Measurements from ENCODE around the gene WEE2. TPM values are rescaled to one million over a fixed set of nuclear protein-coding genes. Genes with fewer than 3 reads are reported as not detected.
"Not testable (repeated sequence)": the region's sequence is repeated elsewhere in the genome, so short reads cannot be mapped to it uniquely, and the experiment has no call there.

WEE2 gene
- total RNA-seq, 1 donor from 2014 or later, result not detected

DNA sequence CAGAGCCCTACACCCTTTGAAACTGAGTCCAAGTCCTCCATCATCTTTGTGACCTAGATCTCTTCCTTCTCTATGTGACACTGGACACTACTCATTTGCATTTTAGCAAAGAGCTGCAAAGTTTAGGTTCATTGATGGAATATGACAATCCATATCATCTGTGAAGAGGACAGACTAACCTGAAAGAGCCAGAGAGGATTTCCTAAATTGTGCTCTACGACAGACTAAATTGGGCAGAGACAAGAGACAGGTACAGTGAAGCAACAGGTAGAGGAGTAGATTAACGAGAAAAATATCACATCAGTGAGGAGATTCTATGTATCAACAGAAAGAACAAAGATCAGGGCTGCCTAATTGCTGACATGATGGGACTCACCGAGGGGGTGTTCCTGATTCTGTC lies 55.6 kb downstream of the WEE2 start, which contains the start of gene TAS2R3:
TSS of gene TAS2R3 (plus strand) at position 301 of the 400 bp plus-strand sequence. CDS start at position 363, 62 bp downstream.
- Mint-ChIP-seq H3K36me3 (peaks cover 40% of the 10 kb centered on the region), H3K9me3 (no peaks in the 10 kb centered on the region), H3K4me3 (no peak within 1 kb of the TSS), H3K27ac (no peak within 1 kb of the TSS), H3K27me3 (no peaks in the 10 kb centered on the region), H3K4me1 (ENCODE audit: unreplicated experiment) (no peaks in the 10 kb centered on the region)
- TF ChIP-seq, protein P1, sequence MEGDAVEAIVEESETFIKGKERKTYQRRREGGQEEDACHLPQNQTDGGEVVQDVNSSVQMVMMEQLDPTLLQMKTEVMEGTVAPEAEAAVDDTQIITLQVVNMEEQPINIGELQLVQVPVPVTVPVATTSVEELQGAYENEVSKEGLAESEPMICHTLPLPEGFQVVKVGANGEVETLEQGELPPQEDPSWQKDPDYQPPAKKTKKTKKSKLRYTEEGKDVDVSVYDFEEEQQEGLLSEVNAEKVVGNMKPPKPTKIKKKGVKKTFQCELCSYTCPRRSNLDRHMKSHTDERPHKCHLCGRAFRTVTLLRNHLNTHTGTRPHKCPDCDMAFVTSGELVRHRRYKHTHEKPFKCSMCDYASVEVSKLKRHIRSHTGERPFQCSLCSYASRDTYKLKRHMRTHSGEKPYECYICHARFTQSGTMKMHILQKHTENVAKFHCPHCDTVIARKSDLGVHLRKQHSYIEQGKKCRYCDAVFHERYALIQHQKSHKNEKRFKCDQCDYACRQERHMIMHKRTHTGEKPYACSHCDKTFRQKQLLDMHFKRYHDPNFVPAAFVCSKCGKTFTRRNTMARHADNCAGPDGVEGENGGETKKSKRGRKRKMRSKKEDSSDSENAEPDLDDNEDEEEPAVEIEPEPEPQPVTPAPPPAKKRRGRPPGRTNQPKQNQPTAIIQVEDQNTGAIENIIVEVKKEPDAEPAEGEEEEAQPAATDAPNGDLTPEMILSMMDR (conservative IDR thresholded peaks at IDR 0.05), result no peak
- DNase-seq (ENCODE audit: extremely low spot score, unreplicated experiment), result no peak

GRCh38 chr7:141770083-141770583 lies 62.0 kb downstream of the WEE2 start:
- not testable (repeated sequence) for DNase-seq (ENCODE audit: extremely low spot score, unreplicated experiment)

DNA sequence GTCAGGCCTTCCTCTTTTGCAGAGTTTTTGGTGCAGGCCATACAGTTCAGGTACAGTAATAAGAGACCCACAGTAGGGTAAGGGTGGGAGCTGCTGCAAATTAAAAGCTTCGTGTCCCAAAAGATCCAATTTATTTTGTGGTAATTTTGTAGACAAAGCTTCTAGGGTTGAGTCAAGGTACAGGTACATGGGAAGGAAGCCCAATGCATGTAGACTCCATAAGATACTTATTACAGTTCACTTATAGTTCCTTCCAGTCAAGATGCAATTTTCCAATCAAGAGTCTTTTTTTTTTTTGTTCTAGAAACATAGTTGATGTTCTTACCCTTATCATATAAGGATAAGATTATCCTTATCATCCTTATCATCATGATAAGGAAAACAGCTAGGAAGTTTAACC lies 68.2 kb downstream of the WEE2 start, which contains the start of gene TAS2R4:
TSS of gene TAS2R4 (plus strand) at position 301 of the 400 bp plus-strand sequence. CDS start 1,815 bp downstream, outside the sequence.
- Mint-ChIP-seq H3K4me1 (ENCODE audit: unreplicated experiment) (no peaks in the 10 kb centered on the region), H3K4me3 (no peak within 1 kb of the TSS), H3K27ac (no peak within 1 kb of the TSS), H3K27me3 (no peaks in the 10 kb centered on the region), H3K36me3 (peaks cover 32% of the 10 kb centered on the region), H3K9me3 (no peaks in the 10 kb centered on the region)
- TF ChIP-seq, protein P1 (conservative IDR thresholded peaks at IDR 0.05), result no peak
- no peak for DNase-seq (ENCODE audit: extremely low spot score, unreplicated experiment)

More at GRCh38 chr7:141770083-141770583, 62.0 kb downstream of the WEE2 start:
- H3K27ac Mint-ChIP-seq; H3K4me1 Mint-ChIP-seq (ENCODE audit: unreplicated experiment); H3K27me3 Mint-ChIP-seq; H3K9me3 Mint-ChIP-seq; H3K4me3 Mint-ChIP-seq: not testable (repeated sequence)
- H3K36me3 Mint-ChIP-seq, result peaks cover 28% of the 10 kb centered on the region

Other genes starting within 250 kb of the WEE2 start
- gene AGK, start 156.9 kb upstream of the WEE2 start, total RNA-seq (ENCODE audit: low replicate concordance), result 28.7 and 31.9 TPM in 2 replicates
- gene DENND11, start 6.2 kb upstream of the WEE2 start, total RNA-seq (ENCODE audit: low replicate concordance), result 17.3 and 19.8 TPM in 2 replicates
- 107 and 116 TPM in 2 replicates for gene SSBP1, start 30.0 kb downstream of the WEE2 start, total RNA-seq (ENCODE audit: low replicate concordance)
- gene TAS2R3, start 55.7 kb downstream of the WEE2 start, total RNA-seq (ENCODE audit: low replicate concordance), result 1.2 and 3.2 TPM in 2 replicates
- 1.00 and 2.2 TPM in 2 replicates for gene TAS2R4, start 68.3 kb downstream of the WEE2 start, total RNA-seq (ENCODE audit: low replicate concordance)
- gene TAS2R5, start 81.9 kb downstream of the WEE2 start, total RNA-seq (ENCODE audit: low replicate concordance), result 2.5 and 3.3 TPM in 2 replicates
- not detected in 2 replicates for gene PRSS37, start 133.1 kb downstream of the WEE2 start, total RNA-seq (ENCODE audit: low replicate concordance)
- gene OR9A4, start 208.0 kb downstream of the WEE2 start, total RNA-seq (ENCODE audit: low replicate concordance), result not detected in 2 replicates
- gene CLEC5A, start 238.6 kb downstream of the WEE2 start, total RNA-seq (ENCODE audit: low replicate concordance), result not detected in 2 replicates